ENCODE results near the gene OR4D9. TPM values are rescaled to one million over a fixed set of nuclear protein-coding genes. Genes with fewer than 3 reads are reported as not detected.
A peak's percentile ranks its signal among the peaks of the same experiment; 100 is the strongest.

The OR4D9 gene
- total RNA-seq, 1 experiment from 2014 or later = not detected

- Histone ChIP-seq H3T11ph (ENCODE audit: low read length) (no peak overlapping the region), H2AK5ac (ENCODE audit: insufficient read length, low read length) (no peak overlapping the region), H3K4me1 (ENCODE audit: insufficient read depth, low read length) (0 out of 2 replicates have a peak, but pooled peaks cover 4% of the 10 kb centered on the region), H3K27me3 (ENCODE audit: insufficient read depth, low read length) (no peaks in the 10 kb centered on the region), H2BK15ac (ENCODE audit: low read depth, low read length) (no peak overlapping the region), H3K56ac (ENCODE audit: insufficient read length, low read depth, low read length) (no peak overlapping the region), H3K23me2 (ENCODE audit: insufficient read length, low read depth, low read length, poor library complexity, severe bottlenecking) (peaks cover 9% of the 10 kb centered on the region), H3K18ac (ENCODE audit: insufficient read length, low read depth, low read length) (no peak overlapping the region), H2AFZ (ENCODE audit: low read length) (no peak overlapping the region), H3K79me2 (ENCODE audit: insufficient read depth, low read length) (no peaks in the 10 kb centered on the region), H2BK12ac (ENCODE audit: insufficient read length, low read depth, low read length) (no peak overlapping the region), H3K27ac (ENCODE audit: insufficient read length, low read depth, low read length) (peak overlapping the region; percentile 12), H3K4me2 (ENCODE audit: insufficient read depth, insufficient read length, low read length) (peak overlapping the region; percentile 92), H3K14ac (ENCODE audit: insufficient read depth, low read length) (no peak overlapping the region), H3K23ac (ENCODE audit: insufficient read length, low read depth, low read length) (no peak overlapping the region), H4K8ac (replicated peaks; ENCODE audit: insufficient read length, low read depth, low read length) (no peak overlapping the region), H3K9me3 (ENCODE audit: control insufficient read depth, low read depth, low read length) (no peaks in the 10 kb centered on the region), H2BK5ac (ENCODE audit: insufficient read length, low read length) (no peak overlapping the region), H2BK20ac (ENCODE audit: low read depth, low read length, poor library complexity, severe bottlenecking) (no peak overlapping the region), H4K91ac (ENCODE audit: insufficient read length, low read depth, low read length) (no peak overlapping the region), H2BK120ac (ENCODE audit: low read depth, low read length, poor library complexity, severe bottlenecking) (no peak overlapping the region), H4K5ac (ENCODE audit: insufficient read length, low read depth, low read length) (no peak overlapping the region), H4K20me1 (ENCODE audit: control insufficient read depth, insufficient read depth, insufficient read length) (no peaks in the 10 kb centered on the region), H3K79me1 (ENCODE audit: insufficient read depth, low read depth, low read length, poor library complexity, severe bottlenecking) (no peaks in the 10 kb centered on the region), H3K4ac (ENCODE audit: low read depth, low read length) (no peak overlapping the region), H3K9ac (ENCODE audit: extremely low read depth, insufficient read length, low read length) (peak overlapping the region; percentile 79)
- WGBS (ENCODE audit: extremely low coverage, insufficient read length, low lambda C conversion rate) = no CpG with 5 or more reads among the region's 34 CpGs
- peak; percentile 81 for DNase-seq
- peaks cover 15 to 23% of the 10 kb centered on the region in 2 experiments for H3K4me1 Mint-ChIP-seq
- H3K27ac Mint-ChIP-seq = peak overlapping the region; percentile 68 to 97 (median 94)
- peak overlapping the region; percentile 72 to 84 for H3K4me3 Mint-ChIP-seq
- no peak for TF ChIP-seq CTCF (conservative IDR thresholded peaks at IDR 0.05)
- peaks cover 2 to 8% of the 10 kb centered on the region in 2 experiments; a peak in 2 of 5 replicates for H3K9me3 Mint-ChIP-seq
- H3K36me3 Mint-ChIP-seq (ENCODE audit: insufficient read depth in 1 of 3, low read depth in 3 of 3) = no peaks in the 10 kb centered on the region; a peak in 2 of 7 replicates
- H3K27me3 Mint-ChIP-seq (ENCODE audit: low read depth) = peaks cover 16% of the 10 kb centered on the region
These were observed 39.7 kb downstream of the OR4D9 start for GRCh38 chr11:59550842-59551658.

Measured in H9 (cell line).